GM21723 (cell line): ENCODE results near the gene TDRD15.
"Not testable (repeated sequence)": the region's sequence is repeated elsewhere in the genome, so short reads cannot be mapped to it uniquely, and the experiment has no call there.

Source experiments
- ATAC-seq: cut with Tn5 transposase; IDR thresholded peaks from one replicate; pipeline ENCODE4 v1.9.1; 2021; ENCODE audit warnings: mild to moderate bottlenecking, moderate library complexity; ENCODE audit not compliant: unreplicated experiment

The TDRD15 gene

GRCh38 chr2:21142149-21142548 is 18.4 kb downstream of the TDRD15 start:
- ATAC-seq = no peak

DNA sequence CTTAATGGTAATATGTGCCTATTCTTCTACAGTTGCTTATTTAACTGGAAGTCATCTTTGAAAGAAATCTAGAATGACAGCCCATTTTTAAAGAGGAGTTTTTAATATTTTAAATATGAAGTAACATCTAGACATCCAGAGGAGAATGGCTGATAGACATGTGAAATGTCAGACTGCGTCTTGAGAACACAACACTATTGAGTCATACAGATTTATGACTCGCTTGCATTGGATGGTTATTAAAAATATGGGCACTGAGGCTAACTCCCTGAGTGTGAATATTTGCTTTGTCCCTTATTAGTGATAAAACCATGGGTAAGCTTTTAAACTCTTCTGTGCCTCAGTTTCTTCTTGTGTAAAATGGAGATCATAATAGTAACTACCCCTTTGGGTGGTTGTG is 22.9 kb downstream of the TDRD15 start:
- ATAC-seq = no peak

DNA sequence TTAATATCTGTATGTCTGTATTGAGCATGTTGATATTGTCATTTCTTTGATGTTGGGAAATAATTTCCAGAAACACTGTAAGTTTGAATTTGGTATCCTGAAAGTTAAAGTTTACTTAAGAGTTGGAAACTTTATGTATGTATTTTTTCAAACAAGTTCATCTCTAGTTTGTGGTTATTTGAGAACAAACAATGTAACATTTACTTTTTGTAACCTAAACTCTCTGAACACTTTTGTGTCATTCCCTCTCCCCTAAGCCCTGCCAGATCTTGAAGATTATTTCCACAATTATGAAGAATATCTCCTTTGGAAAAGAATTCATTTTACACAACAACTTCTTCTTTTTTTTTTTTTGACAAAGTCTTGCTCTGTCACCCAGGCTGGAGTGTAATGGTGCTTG is 24.9 kb downstream of the TDRD15 start:
- no peak for ATAC-seq

DNA sequence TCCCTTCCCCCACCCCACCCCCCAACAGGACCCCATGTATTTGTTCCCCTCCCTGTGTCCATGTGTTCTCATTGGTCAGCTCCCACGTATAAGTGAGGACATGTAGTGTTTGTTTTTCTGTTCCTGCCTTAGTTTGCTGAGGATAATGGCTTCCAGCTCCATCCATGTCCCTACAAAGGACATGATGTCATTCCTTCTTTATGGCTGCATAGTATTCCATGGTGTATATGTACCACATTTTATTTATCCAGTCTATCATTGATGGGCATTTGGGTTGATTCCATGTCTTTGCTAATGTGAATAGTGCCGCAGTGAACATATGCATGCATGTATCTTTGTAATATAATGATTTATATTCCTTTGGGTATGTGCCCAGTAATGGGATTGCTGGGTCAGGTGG is 27.5 kb downstream of the TDRD15 start:
- not testable (repeated sequence) for ATAC-seq

DNA sequence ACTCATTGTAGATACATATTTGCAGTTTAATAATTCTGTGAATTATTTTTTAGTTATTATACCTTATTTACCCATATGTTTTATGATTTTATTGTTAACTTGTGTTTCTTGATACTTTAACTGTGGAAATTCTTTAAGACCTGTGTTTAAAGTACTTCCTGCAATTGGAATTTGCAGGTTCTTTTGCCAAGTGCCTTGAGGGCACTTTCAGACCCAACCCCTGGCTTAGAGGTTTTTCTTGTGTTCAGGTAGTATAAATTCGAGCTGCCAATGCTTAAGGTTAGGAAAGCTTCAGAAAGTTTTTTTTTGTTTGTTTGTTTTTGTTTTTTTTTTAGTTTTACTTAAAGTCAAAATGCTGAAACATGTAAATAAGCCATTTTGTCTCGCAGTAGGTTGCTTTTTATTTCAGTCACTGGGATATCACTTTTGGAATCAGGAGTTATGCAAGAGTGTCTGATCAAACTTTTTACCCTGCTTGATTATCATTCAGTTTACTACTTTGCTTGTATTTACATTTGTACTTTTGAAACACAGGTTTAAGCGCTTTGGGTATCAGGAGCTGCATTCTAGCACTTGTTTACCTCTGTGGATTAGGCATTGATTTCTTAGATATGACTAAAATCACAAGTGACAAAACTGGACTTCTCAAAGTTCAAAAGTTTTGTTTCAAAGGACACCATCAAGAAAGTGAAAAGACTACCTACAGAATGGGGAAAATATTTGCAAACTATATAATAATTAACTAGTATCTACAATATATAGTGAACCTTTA is 31.8 kb downstream of the TDRD15 start:
- no peak for ATAC-seq

- no peak for ATAC-seq
Observed at GRCh38 chr2:21161122-21161521, 37.4 kb downstream of the TDRD15 start.

- ATAC-seq = no peak
Observed at GRCh38 chr2:21161832-21162614, 38.3 kb downstream of the TDRD15 start.

DNA sequence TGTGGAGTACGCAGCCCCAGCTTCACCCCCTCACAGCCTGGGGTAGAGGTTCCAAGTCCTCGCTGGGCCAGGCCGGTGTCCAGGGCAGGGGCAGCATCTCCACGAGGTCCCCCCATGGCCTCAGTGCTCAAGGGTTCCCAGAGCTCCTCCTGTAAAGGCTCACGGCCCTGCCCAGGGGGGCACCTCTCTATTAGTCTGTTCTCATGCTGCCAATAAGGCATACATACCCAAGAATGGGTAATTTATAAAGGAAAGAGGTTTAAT is 38.8 kb downstream of the TDRD15 start:
- no peak for ATAC-seq

DNA sequence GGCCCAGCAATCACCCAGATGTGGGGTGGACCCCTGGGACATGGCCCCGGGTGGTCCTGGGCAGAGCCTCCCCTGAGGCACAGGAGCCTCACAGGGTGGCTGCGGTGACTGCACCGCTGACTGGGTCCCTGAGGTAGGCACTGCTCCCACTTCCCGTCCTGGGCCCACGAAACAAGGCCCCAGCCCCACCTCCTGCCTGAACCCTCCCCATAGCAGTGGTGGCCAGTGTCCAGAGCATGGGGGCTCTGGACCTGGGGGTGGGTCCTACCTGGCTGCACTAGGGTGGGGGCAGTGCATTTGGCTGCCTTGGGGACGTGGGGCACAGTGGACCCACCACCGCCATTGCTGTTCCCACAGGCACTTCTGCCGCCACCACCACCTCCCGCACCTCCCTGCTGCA is 39.4 kb downstream of the TDRD15 start:
- ATAC-seq = no peak

- no peak for ATAC-seq
Observed at GRCh38 chr2:21165350-21165749, 41.6 kb downstream of the TDRD15 start.

- ATAC-seq = no peak
Observed at GRCh38 chr2:21175895-21176646, 52.3 kb downstream of the TDRD15 start.

- no peak for ATAC-seq
Observed at GRCh38 chr2:21181957-21182356, 58.2 kb downstream of the TDRD15 start.

DNA sequence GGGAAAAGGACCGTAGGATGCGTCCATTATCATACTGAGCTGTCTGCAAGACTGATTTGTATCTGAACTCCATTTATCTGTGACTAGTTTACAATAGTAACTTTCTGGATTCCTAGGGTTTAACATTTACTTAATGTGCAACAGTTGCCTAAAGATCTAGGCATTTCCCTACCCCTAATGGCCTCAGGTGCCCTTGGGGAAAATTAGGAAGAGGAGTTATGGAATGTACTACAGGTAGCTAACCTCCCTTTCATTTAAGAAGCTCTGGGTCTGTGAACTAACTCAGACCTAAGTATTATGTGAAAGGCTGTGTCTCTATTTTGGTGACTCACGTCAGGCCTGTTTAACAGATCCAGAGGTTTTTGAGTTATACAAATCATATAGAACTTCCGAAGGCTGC is 59.5 kb downstream of the TDRD15 start:
- ATAC-seq = no peak

- ATAC-seq = no peak
Observed at GRCh38 chr2:21183726-21184125, 60.0 kb downstream of the TDRD15 start.

- ATAC-seq = no peak
Observed at GRCh38 chr2:21191535-21191934, 67.8 kb downstream of the TDRD15 start.
